Kidney epithelial cell (primary cell): ENCODE data around the gene SAPCD1. TPM values are rescaled to one million over a fixed set of nuclear protein-coding genes. Genes with fewer than 3 reads are reported as not detected.
"Not testable (repeated sequence)": the region's sequence is repeated elsewhere in the genome, so short reads cannot be mapped to it uniquely, and the experiment has no call there.

Experiments used
- DNase-seq: peaks from one replicate; pipeline ENCODE4 v3.0.0-alpha.2; 2010; ENCODE audit warnings: low read depth
- H3K27me3 ChIP-seq: 2 replicates; pipeline ENCODE4 v1.6.0; 2011; ENCODE audit warnings: low read length; ENCODE audit not compliant: control insufficient read depth, insufficient read depth
- H3K36me3 ChIP-seq: 2 replicates; pipeline ENCODE4 v1.5.1; 2011; ENCODE audit warnings: low read length; ENCODE audit not compliant: control insufficient read depth, insufficient read depth
- H3K4me3 ChIP-seq: 2 replicates; pipeline ENCODE4 v1.5.1; 2011; ENCODE audit warnings: low read depth, mild to moderate bottlenecking, control low read depth, low read length
- total RNA-seq: library from RNA; depleted of rRNA; stranded (reverse); fragments of >200 nt; gene quantifications from 2 replicates; pipeline ENCODE4 v1.2.3, GENCODE V29; 2015
- TF ChIP-seq, protein P1 (sequence below): IDR thresholded peaks from 2 replicates; pipeline ENCODE4 v1.5.1; 2011; ENCODE audit warnings: mild to moderate bottlenecking, moderate library complexity, low read length, control low read depth, inconsistent platforms; ENCODE audit not compliant: insufficient read depth, poor library complexity, severe bottlenecking

SAPCD1 gene
- total RNA-seq, 1 donor from 2014 or later = 2.2 TPM

GRCh38 chr6:31792090-31792374, 29.6 kb downstream of the SAPCD1 start:
- TF ChIP-seq, protein P1, sequence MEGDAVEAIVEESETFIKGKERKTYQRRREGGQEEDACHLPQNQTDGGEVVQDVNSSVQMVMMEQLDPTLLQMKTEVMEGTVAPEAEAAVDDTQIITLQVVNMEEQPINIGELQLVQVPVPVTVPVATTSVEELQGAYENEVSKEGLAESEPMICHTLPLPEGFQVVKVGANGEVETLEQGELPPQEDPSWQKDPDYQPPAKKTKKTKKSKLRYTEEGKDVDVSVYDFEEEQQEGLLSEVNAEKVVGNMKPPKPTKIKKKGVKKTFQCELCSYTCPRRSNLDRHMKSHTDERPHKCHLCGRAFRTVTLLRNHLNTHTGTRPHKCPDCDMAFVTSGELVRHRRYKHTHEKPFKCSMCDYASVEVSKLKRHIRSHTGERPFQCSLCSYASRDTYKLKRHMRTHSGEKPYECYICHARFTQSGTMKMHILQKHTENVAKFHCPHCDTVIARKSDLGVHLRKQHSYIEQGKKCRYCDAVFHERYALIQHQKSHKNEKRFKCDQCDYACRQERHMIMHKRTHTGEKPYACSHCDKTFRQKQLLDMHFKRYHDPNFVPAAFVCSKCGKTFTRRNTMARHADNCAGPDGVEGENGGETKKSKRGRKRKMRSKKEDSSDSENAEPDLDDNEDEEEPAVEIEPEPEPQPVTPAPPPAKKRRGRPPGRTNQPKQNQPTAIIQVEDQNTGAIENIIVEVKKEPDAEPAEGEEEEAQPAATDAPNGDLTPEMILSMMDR = no peak
- no peak for DNase-seq
- no peaks in the 10 kb centered on the region for H3K36me3 ChIP-seq
- no peak overlapping the region for H3K4me3 ChIP-seq
- H3K27me3 ChIP-seq = no peaks in the 10 kb centered on the region

DNA sequence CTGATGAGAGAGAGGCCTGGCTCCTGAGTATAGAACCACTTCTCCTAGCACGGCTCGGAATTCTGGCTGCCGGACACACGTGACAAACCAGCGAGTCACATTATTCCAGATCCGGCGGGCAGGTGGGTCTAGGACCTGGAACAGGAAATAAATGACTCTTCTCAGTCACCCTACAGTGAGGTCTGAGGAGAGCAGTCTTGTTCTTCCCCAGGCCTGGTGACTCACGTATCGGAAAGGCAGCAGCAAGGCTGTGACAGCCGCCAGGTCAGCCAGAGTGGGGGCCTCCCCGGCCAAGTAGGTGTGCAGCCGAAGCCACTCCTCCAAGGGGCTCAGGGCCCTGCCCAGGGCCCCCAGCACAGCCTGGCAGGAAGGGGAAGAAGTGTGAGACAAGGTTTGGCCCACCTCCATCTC, 30.3 kb downstream of the SAPCD1 start:
- DNase-seq = peak; percentile 70
- peak overlapping the region; percentile 21 for H3K4me3 ChIP-seq

DNA sequence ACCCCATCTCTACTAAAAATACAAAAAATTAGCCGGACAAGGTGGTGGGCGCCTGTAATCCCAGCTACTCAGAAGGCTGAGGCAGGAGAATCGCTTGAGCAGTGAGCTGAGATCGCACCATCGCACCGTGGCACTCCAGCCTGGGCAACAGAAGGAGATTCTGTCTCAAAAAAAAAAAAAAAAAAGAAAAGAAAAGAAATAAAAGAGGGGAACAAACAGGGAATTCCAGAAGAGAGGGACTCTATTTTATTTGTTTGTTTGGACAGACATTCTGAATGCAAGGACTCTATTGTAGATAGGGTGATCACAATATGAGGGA, 31.4 kb downstream of the SAPCD1 start:
- H3K27me3 ChIP-seq, H3K36me3 ChIP-seq, DNase-seq: not testable (repeated sequence)
- peak overlapping the region; percentile 75 for H3K4me3 ChIP-seq

More for the DNA sequence above, 30.3 kb downstream of the SAPCD1 start:
- TF ChIP-seq, protein P1 = no peak
- Histone ChIP-seq H3K36me3 (no peaks in the 10 kb centered on the region), H3K27me3 (no peaks in the 10 kb centered on the region)

GRCh38 chr6:31794294-31794865, 31.9 kb downstream of the SAPCD1 start:
- TF ChIP-seq, protein P1 = no peak
- no peak for DNase-seq
- Histone ChIP-seq H3K4me3 (peak overlapping the region; percentile 75), H3K27me3 (no peaks in the 10 kb centered on the region), H3K36me3 (no peaks in the 10 kb centered on the region)

DNA sequence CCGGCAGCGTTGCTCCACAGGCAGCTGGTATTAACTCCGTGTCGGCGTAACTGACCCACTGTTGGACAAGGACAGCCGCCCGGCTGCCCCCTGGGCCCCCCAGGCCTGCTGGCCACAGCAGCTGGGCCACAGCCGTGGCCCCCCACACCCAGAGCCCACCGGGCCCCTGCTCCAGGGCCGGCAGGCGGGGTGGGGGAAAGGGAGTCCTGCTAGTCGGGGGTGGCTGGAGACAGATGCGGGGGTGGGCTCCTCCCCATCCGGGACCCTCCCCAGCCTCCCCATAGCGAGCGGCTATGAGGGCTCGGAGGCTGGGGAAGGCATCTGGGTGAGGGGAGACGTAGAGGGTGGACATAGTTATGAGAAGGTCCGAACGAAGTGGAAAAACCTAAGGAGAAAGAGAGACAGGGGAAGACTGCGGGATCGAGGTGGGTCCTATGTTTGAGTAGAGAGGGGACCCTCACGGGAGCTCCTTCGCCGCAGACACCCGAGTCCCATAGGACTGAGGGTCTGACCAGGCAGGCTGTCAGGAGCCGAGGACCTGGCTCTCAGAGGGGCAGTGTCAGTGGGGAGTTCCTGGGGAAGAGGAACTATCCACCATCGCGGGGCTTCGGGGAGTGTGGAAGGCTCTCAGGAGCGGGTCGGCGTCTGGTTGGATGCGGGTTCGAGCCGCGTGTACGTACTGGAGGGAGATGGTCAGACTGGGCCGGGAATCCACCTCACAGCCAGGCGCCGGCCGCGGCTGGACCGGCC, 32.6 kb downstream of the SAPCD1 start:
- no peak for DNase-seq
- Histone ChIP-seq H3K36me3 (no peaks in the 10 kb centered on the region), H3K27me3 (no peaks in the 10 kb centered on the region), H3K4me3 (peak overlapping the region; percentile 75)
- TF ChIP-seq, protein P1 = no peak

DNA sequence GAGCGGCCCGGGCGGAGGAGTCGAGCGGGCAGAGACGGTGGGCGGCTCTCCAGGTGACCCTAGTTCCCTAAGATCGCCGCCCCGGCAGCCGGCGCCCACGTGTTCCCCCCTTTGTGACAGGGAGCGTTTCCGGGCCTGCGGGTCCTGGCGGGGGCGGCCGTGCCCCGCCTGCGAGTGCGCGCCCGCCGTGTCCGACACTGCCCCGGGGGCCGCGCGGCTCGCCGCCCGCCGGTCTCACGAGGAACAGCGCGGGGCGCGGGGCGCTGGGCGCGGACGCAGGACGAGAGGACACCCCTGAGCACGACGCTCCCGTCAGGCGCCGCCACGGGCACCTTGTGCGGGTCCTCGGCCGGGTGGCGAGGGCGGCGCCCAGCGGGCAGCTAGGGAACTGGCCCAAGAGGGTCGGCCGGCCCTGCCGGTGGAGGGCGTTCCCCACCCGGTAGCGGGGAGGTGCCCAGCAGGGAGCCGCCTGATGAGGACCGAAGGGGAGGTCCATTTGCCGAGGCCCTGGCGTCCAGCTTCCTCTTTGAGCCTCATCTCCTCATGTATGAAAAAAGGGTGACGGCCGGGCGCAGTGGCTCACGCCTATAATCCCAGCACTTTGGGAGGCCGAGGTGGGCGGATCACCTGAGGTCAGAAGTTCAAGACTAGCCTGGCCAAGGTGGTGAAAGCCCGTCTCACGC, 33.3 kb downstream of the SAPCD1 start, which contains the start of gene VARS1:
VARS1 (minus strand) TSS at position 137 of the 683 bp plus-strand sequence. CDS start 535 bp downstream, outside the sequence.
- TF ChIP-seq, protein P1 = peak; percentile 76
- DNase-seq = no peak
- H3K36me3 ChIP-seq = no peaks in the 10 kb centered on the region

More for the DNA sequence above, 33.3 kb downstream of the SAPCD1 start, which contains the start of gene VARS1:
- H3K4me3 ChIP-seq = peak within 1 kb of the TSS; percentile 75
- no peaks in the 10 kb centered on the region for H3K27me3 ChIP-seq
